Kidney (tissue), 14 donors: Measurements from ENCODE around the gene HOMER2. TPM values are rescaled to one million over a fixed set of nuclear protein-coding genes. Genes with fewer than 3 reads are reported as not detected.

Experiments
- DNase-seq, 5 donors: peaks; one replicate each; pipeline ENCODE4 v3.0.0-alpha.2; 2013 to 2020
- FAIRE-seq: peaks from 2 replicates; lab custom pipeline; 2012; peaks lifted over from hg19 to GRCh38; lab: Jason Lieb, UNC
- H3K27ac ChIP-seq, 2 donors: one replicate each; pipeline ENCODE4 v1.7.0; 2013; ENCODE audit warnings: low read depth in 2 of 2, low read length in 2 of 2, inconsistent platforms in 1 of 2
- H3K27me3 ChIP-seq: one replicate; pipeline ENCODE4 v1.7.1; 2013; ENCODE audit warnings: low read length, inconsistent platforms; ENCODE audit not compliant: control insufficient read depth, insufficient read depth
- H3K36me3 ChIP-seq, 3 donors: one replicate each; pipeline versions ENCODE4 v1.7.0 to v1.7.1; 2013; ENCODE audit warnings: low read length in 3 of 3, control low read depth in 1 of 3, inconsistent platforms in 1 of 3; ENCODE audit not compliant: insufficient read depth in 3 of 3, control insufficient read depth in 2 of 3
- H3K4me1 ChIP-seq, 3 donors: one replicate each; pipeline versions ENCODE4 v1.7.0 to v1.7.1; 2013; ENCODE audit warnings: low read length in 3 of 3, inconsistent platforms in 1 of 3, low read depth in 1 of 3; ENCODE audit not compliant: control insufficient read depth in 2 of 3, insufficient read depth in 2 of 3
- H3K4me3 ChIP-seq, 3 donors: one replicate each; pipeline versions ENCODE4 v1.7.0 to v1.8.1; 2013; ENCODE audit warnings: low read length in 3 of 3, control low read depth in 1 of 3, inconsistent platforms in 1 of 3
- H3K9ac ChIP-seq, 3 donors: one replicate each; pipeline versions ENCODE4 v1.7.0 to v1.7.1; 2013; ENCODE audit warnings: low read length in 3 of 3, control low read depth in 1 of 3, inconsistent platforms in 1 of 3
- H3K9me3 ChIP-seq, 3 donors: one replicate each; pipeline versions ENCODE4 v1.7.0 to v1.7.1; 2013; ENCODE audit warnings: low read length in 3 of 3, control low read depth in 1 of 3, inconsistent platforms in 1 of 3; ENCODE audit not compliant: control insufficient read depth in 2 of 3, insufficient read depth in 1 of 3
- CTCF ChIP-seq: IDR thresholded peaks from 3 replicates; pipeline ENCODE4 v1.5.1; 2012; ENCODE audit warnings: mild to moderate bottlenecking, moderate library complexity, borderline replicate concordance; ENCODE audit not compliant: insufficient read depth; ENCODE audit errors: extremely low read depth
- intact Hi-C: fragments of 100-400 bp; cut with DNase I; formaldehyde crosslinking; loops from one replicate; pipeline ENCODE4 v1.11.1; 2022
- polyA plus RNA-seq: library from polyadenylated mRNA; stranded (reverse); fragments of 350-450 nt; fragmentation: Illumina TruSeq; extraction: RNeasy Lipid Tissue Mini Kit (QIAGEN cat#74804); gene quantifications from one replicate; pipeline ENCODE4 v1.2.3, GENCODE V29; 2014; ENCODE audit warnings: low read depth, low replicate concordance; ENCODE audit not compliant: insufficient read depth
- total RNA-seq: library from RNA; stranded (reverse); fragmentation: NEBNext Ultra II Directional; extraction: Animal tissue kit (Norgen Biotek cat#: 25700); gene quantifications from one replicate; pipeline ENCODE4 v1.2.1, GENCODE V29; 2021
- donor health status: control.
- donor health status: control.
- donor health status: control.
- donor health status: control.
- donor health status: control.
- donor health status: DM: yes; HTN: yes; CAD: no.
- donor health status: Normal renal cell carcinoma (clear cell type).

HOMER2 gene
- total and polyA plus RNA-seq, 2 donors from 2014 or later: 4.6 to 35.8 TPM

DNA sequence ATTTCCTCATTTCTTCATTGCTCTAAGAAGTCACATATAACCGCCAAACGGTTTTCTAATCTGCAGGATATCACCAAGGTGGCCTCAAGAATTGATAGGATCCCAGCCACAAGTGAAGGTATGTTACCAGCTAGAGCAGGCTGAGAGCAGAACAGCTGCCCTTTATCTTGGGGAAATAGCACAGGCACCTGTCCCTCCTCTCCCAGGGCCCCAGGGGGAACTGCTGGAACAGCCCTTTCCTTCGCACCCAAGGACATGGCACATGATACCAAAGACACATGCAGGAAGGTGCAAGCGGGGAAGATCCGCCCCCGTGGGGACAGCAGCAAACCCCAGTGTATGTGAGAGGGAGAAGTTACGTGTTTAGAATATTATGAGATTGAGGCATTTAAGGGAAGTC is 35.3 kb downstream of the HOMER2 start:
- DNase-seq (no peak), FAIRE-seq (no peak)
- intact Hi-C loops: no loop called here
- no peak overlapping the region for H3K9ac ChIP-seq
- peaks cover 0 to 2% (median 0%) of the 10 kb centered on the region in 3 donors for H3K4me1 ChIP-seq
- no peak overlapping the region for H3K27ac ChIP-seq
- no peaks in the 10 kb centered on the region for H3K36me3 ChIP-seq
- no peaks in the 10 kb centered on the region for H3K27me3 ChIP-seq
- no peak overlapping the region for H3K4me3 ChIP-seq
- no peak for TF ChIP-seq CTCF
- H3K9me3 ChIP-seq: no peaks in the 10 kb centered on the region

DNA sequence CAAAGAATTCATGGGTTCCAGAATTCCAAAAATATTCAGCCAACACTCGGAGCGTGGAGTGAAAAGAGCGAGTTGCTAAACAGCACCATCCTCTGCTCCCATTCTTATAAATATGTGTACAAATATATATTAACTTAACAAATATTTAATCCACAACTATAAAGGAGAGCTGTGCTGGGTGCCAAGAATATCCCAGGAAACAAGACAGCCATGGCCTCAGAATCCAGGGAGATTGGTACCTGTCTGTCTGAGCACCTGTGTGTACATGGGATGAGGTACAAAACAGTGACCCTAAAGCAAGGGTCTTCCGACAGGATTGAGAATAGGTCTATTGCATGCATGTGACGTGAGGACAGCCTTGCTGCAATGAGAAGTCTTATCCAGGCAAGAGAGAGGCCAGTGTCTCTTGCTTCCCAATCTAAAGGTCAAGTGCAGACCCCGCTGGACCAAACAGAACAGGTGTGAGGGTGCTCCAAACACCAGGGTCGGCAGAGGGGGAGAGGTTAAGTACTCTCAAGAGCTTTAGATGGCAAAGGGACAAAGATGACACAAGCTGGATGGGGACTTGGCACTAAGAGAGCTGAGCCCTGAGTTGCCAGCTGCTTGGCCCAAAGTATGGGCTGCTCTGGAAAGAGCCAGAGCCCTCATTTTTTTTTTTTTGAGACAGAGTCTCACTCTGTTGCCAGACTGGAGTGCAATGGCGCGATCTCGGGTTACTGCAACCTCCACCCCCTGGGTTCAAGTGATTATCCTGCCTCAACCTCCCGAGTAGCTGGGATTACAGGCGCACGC is 36.2 kb downstream of the HOMER2 start:
- TF ChIP-seq CTCF: no peak

GRCh38 chr15:82914396-82914795 is 38.1 kb downstream of the HOMER2 start:
- H3K27ac ChIP-seq: no peak overlapping the region

More for the DNA sequence above, 36.2 kb downstream of the HOMER2 start:
- H3K9ac ChIP-seq: no peak overlapping the region
- no peaks in the 10 kb centered on the region for H3K27me3 ChIP-seq
- no peaks in the 10 kb centered on the region for H3K36me3 ChIP-seq
- FAIRE-seq (no peak), DNase-seq (no peak)
- no peak overlapping the region for H3K4me3 ChIP-seq
- no peaks in the 10 kb centered on the region for H3K9me3 ChIP-seq
- intact Hi-C loops: no loop called here
- peaks cover 0 to 2% (median 0%) of the 10 kb centered on the region in 3 donors for H3K4me1 ChIP-seq
- no peak overlapping the region for H3K27ac ChIP-seq

More at GRCh38 chr15:82914396-82914795, 38.1 kb downstream of the HOMER2 start:
- Histone ChIP-seq H3K9me3 (no peaks in the 10 kb centered on the region), H3K4me3 (no peak overlapping the region), H3K36me3 (no peaks in the 10 kb centered on the region), H3K9ac (no peak overlapping the region), H3K4me1 (peaks cover 0 to 2% (median 0%) of the 10 kb centered on the region in 3 donors), H3K27me3 (no peaks in the 10 kb centered on the region)
- DNase-seq (no peak), FAIRE-seq (no peak)
- intact Hi-C loops: no loop called here
- no peak for TF ChIP-seq CTCF
